Measurements from ENCODE around the gene NR2F6.
"Not testable (repeated sequence)": the region's sequence is repeated elsewhere in the genome, so short reads cannot be mapped to it uniquely, and the experiment has no call there.

NR2F6 gene

GRCh38 chr19:17245535-17245984 lies at the start of gene NR2F6:
Gene NR2F6 (minus strand): TSS chr19:17245919. CDS start chr19:17245220, 699 bp downstream.
- no peak for DNase-seq

DNA sequence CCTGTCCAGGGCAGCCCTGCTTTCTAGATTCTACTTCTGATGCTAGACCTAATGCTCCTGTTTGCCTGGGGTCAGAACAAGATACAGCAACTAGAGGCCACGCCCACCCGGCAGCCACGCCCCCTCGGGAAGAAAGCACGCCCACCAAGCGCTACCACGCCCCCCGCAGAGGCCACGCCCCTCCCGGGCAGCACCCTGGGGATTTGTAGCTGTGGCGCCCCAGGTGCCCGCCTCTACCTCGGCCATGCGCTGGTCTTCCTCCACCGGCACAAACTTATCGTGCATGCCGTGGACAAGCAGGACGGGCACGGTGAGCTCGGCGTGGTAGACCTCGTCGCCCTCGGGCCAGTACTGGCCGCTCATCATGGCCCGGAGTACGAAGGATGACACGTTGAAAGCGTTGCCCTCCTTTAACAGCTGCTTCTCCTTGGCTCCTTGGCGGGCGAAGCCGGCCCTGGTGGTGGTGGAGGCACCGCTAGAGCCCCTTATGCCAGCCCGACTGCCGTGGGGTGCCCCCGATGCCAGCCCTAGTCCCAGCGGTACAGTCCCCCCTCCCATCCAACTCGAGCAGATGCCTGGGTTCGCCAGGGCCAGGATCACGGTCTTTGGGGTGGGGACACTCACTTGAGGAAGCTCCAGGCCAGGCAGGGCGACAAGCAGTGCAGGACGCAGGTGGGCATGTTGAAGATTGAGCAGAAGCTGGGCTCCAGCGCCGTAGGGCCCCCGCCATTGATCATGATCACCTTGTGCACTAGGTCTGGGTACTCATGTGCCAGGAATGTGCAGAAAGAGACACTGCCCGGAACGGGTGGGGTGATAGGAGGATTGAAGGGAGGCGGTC lies 48.6 kb upstream of the NR2F6 start:
- DNase-seq = peak; percentile 57

DNA sequence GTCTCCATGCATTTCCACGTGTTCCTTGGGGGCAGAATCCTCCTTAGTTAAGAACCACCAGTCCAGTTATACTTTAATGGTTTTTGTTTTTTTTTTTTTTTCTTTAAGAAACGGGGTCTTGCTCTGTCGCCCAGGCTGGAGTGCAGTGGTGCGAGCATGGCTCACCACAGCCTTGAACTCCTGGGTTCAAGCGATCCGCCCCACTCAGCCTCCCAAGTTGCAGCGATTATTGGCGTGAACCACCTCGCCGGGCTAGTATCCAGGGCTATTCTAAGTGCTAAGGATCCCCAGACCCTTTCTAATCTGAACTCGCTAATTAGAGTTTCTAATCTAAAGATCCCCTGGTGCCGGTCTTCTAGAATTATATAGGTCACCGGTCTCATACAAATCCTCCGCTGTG lies 47.9 kb upstream of the NR2F6 start:
- no peak for DNase-seq

GRCh38 chr19:17292301-17293074 lies 46.8 kb upstream of the NR2F6 start:
- DNase-seq = peak; percentile 81

- DNase-seq = peak; percentile 54
Observed at GRCh38 chr19:17289489-17289888, 43.8 kb upstream of the NR2F6 start.

DNA sequence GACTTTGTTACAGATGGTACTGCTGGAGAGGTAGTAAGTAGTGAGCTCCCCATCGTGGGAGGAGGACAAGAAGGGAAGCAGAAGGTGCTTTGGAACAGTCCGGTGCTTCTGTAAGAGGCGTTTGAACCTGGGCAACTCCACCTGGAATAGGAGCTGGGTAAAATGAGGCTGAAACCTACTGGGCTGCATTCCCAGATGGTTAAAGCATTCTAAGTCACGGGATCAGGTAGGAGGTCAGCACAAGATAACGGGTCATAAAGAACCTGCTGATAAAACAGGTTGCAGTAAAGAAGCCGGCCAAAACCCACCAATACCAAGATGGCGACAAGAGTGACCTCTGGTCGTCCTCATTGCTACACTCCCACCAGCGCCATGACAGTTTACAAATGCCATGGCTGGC lies 41.0 kb upstream of the NR2F6 start:
- no peak for DNase-seq

GRCh38 chr19:17286263-17286662 lies 40.5 kb upstream of the NR2F6 start:
- no peak for DNase-seq

DNA sequence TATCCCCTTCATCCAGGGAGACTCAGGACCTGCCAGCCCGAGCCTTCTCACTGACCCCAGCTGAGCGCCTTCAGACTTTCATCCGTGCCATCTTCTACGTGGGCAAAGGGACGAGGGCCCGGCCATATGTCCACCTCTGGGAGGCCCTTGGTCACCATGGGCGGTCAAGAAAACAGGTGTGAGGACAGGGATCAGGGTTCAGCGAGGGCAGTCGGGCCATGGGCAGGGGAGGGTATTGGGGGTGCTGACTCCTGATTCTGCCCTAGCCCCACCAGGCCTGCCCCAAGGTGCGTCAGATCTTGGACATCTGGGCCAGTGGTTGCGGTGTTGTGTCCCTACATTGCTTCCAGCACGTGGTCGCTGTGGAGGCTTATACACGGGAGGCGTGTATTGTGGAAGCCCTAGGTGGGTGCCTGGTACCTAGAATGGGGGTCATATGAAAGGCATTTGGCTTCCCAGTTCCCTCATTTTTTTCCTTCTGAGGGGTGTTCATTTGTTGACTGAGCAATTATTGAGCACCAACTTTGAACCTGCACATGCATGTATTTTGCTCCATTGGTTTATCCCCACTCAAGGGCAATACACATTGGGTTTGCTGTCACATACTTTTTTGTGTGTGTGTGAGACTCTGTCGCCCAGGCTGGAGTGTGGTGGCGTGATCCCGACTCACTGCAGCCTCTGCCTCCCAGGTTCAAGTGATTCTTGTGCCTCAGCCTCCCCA lies 39.9 kb upstream of the NR2F6 start:
- DNase-seq = no peak

- DNase-seq = no peak
Observed at GRCh38 chr19:17283504-17283996, 37.8 kb upstream of the NR2F6 start.

GRCh38 chr19:17282488-17283125 lies 36.9 kb upstream of the NR2F6 start:
- peak; percentile 81 for DNase-seq

- DNase-seq = peak; percentile 67
Observed at GRCh38 chr19:17281391-17282304, 35.9 kb upstream of the NR2F6 start, which contains the start of gene ANKLE1. Gene ANKLE1 (plus strand): TSS chr19:17281901. CDS start chr19:17281921, 20 bp downstream.

DNA sequence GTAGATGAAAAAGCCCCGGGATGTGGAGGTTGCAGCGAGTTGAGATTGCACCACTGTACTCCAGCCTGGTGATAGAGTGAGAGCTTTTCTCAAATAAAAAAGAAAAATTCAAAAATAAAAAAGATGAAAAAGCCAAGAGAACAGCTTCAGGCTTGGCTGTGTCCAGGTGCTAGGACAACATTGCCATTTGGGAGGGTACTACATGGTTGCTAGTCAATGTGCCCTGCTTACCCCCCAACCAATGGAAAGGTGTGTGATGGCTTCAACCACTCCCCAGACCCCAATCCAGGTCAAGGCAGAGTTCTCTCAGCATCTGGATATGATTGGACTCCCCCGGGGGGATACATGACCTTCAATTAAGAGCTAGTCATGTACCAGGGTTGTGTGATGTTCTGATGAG lies 33.7 kb upstream of the NR2F6 start:
- DNase-seq = no peak

GRCh38 chr19:17275441-17276175 lies 29.9 kb upstream of the NR2F6 start:
- DNase-seq = no peak

- DNase-seq = not testable (repeated sequence)
Observed at GRCh38 chr19:17274892-17275291, 29.2 kb upstream of the NR2F6 start.

GRCh38 chr19:17268754-17269153 lies 23.0 kb upstream of the NR2F6 start:
- no peak for DNase-seq

DNA sequence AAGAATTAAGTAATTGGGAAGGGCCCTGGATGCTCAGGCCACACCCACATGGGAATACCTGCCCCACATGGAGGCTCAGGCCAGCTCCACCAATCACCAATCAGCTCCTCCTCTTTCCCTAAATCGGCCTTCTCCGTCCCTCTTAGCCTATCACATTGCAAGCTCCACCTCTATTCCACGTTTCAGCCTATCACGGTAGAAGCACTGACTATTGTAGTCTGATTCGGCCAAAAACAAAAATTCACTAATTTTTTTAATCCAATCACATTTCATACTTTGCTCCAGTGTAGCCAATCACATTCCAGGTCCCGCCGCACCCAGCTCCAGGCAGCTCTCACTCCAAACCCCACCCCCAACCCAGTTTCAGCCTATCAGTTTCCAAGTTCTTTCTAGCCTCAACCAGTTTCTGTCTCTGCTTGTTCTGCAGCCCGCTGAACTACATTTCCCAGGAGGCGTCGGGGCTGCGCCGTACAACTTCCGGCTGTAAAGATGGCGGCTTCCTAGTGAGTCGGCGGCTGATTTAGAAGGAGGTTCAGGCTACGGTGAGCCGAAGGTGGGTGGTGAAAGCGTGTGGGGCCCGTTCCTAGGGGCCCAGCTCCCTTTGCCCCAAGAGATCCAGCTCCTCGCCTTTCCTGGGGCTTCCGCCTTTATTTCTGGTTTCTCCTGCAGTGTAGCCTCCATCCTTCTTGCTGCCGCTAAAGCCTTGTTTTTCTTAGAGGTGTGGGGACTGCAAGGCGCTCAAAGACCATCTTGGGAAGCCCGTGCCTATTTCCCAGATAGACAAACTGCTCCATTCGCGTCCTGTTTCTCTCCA lies 21.5 kb upstream of the NR2F6 start, which contains the start of gene BABAM1:
BABAM1 (plus strand) TSS at position 469 of the 814 bp plus-strand sequence. CDS start 1,364 bp downstream, outside the sequence.
- DNase-seq = peak; percentile 95

DNA sequence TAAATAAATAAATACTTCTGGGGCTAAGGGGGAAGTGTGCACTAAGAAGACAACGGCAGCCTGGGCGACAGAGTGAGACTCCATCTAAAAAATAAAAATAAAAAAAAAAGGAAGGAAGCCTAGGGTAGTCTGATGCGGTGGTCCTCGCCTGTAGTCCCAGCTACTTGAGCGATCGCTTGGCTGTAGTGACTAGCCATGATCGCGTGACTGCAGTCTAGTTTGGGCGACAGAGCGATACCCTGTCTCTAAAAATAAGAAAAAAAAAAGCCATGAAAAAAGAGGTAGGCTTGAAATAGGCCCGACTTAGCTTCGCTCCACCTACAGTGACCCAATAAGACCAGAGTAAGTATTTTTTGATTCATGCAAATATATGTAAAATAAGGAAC lies 20.9 kb upstream of the NR2F6 start:
- no peak for DNase-seq

DNA sequence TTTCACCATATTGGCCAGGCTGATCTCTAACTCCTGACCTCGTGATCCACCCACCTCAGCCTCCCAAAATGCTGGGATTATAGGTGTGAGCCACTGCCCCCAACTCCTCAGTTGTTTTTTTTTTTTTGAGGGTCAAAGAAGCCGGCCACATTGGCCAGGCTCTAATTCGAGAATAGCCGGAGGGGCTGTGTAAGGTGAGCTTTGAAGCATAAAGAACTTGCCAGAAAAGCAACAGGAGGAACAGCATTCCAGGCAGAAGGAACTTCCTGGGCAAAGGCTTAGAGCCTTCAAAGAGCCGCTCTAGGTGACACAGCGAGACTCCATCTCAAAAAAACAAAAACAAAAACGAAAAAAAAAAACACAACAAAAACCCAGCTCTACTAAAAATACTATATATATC lies 20.3 kb upstream of the NR2F6 start:
- no peak for DNase-seq

DNA sequence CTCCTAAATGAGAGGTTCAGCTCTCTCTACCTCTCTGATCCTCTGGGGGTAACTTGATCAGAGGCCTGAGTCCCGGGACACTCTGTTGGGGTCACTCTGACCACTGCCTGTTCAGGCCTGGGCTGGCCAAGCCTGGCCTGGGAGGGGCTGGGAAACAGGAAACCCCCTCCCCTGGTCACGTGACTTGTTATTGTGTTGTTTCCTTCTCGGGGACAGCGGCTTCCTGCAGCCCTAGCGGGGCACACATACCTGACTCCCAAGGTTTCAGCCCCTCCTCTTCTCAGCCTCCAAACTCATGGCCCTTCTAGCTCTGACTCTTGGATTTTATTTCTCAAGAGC lies 18.9 kb upstream of the NR2F6 start, which contains the start of gene USHBP1:
USHBP1 (minus strand) TSS at position 105 of the 339 bp plus-strand sequence. CDS start 446 bp downstream, outside the sequence.
- no peak for DNase-seq

Measured in activated naive CD4-positive, alpha-beta T cell treated with anti-CD3 and anti-CD28 coated beads, Interleukin-2, amount 50 U/mL, for 16 hours (primary cell).